Kidney glomerular epithelial cell (primary cell): ENCODE measurements around the gene ADGRE3.
A peak's percentile ranks its signal among the peaks of the same experiment; 100 is the strongest.

Experiments used
- DNase-seq: peaks from one replicate; lab custom pipeline; 2025; lab: John Stamatoyannopoulos, UW

ADGRE3 gene, protein sequence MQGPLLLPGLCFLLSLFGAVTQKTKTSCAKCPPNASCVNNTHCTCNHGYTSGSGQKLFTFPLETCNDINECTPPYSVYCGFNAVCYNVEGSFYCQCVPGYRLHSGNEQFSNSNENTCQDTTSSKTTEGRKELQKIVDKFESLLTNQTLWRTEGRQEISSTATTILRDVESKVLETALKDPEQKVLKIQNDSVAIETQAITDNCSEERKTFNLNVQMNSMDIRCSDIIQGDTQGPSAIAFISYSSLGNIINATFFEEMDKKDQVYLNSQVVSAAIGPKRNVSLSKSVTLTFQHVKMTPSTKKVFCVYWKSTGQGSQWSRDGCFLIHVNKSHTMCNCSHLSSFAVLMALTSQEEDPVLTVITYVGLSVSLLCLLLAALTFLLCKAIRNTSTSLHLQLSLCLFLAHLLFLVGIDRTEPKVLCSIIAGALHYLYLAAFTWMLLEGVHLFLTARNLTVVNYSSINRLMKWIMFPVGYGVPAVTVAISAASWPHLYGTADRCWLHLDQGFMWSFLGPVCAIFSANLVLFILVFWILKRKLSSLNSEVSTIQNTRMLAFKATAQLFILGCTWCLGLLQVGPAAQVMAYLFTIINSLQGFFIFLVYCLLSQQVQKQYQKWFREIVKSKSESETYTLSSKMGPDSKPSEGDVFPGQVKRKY

GRCh38 chr19:14674764-14675163, at the start of gene ADGRE3:
ADGRE3 (minus strand) TSS chr19:14674844; CDS start chr19:14674770, 74 bp downstream.
- no peak for DNase-seq

GRCh38 chr19:14722127-14722526, 47.5 kb upstream of the ADGRE3 start:
- DNase-seq: no peak

GRCh38 chr19:14719162-14719561, 44.5 kb upstream of the ADGRE3 start:
- DNase-seq: no peak

GRCh38 chr19:14718522-14719116, 44.0 kb upstream of the ADGRE3 start:
- DNase-seq: no peak

- DNase-seq: no peak
These were observed 41.2 kb upstream of the ADGRE3 start for GRCh38 chr19:14715841-14716240.

- no peak for DNase-seq
These were observed 29.8 kb upstream of the ADGRE3 start for GRCh38 chr19:14704450-14704849.

DNA sequence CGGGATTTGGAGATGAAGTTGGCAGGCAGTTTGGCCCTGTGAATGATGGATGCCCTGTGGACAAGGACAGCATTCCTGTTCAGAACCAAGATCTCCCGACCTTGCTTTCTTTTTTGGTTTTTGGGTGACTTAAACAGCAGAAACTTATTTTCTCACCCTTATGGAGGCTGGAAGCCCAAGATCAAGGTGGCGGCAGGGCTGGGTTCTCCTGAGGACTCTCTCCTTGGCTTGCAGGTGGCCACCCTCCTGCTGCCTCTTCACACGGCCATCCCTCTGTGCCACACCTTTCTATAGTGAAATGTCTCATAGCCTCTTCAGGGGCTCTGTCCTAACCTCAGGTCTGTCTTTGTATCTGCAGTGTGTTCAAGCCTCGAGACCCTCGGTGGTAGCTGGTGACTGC, 29.2 kb upstream of the ADGRE3 start:
- no peak for DNase-seq

- no peak for DNase-seq
These were observed 26.2 kb upstream of the ADGRE3 start for GRCh38 chr19:14700711-14701375.

GRCh38 chr19:14699641-14700040, 25.0 kb upstream of the ADGRE3 start:
- no peak for DNase-seq

DNA sequence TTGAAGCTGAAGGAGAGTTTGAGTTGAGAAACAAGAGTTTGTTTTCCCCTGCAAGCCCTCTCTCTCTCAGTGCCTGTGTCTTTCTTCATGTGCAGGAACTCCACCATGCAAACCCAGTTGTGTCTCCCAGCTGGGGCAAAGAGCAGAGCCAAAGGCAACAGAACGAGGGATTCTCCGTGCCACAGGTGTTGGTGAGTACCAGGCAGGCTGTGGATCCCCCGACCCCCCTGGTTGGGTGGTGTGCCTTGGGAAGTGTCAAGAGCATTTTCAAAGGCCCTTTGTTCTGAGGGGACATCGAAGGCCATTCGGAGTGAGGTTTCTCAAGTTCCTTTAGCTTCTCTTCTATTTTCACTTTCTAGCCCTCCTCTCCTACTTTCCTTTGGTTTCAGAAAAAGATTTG, 20.8 kb upstream of the ADGRE3 start:
- no peak for DNase-seq

DNA sequence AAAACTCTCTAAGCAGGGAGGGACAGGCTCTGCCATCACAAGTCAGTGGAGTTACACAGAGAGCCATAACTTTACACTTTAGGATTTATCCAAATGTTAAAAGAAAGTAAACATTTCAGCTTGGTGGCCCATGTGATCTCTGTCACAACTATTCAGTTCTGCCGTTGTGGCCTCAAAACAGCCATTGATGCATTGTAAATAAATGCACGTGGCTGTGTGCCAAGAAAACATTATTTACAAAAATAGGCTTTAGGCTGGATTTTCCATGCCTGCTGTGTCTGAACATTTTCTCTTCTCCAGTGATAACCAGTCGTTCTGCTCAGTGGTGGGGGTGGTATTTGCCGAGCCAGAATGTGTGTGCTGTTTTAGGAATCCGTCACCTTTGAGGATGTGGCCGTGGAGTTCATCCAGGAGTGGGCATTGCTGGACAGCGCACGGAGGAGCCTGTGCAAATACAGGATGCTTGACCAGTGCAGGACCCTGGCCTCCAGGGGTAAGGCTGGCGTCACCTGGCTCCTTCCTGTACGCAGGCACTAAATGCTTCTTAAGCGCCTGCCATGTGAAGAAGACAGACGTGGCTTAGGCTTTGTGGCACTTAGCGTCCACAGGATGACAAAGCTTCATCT, 20.1 kb upstream of the ADGRE3 start:
- no peak for DNase-seq

- peak; percentile 73 for DNase-seq
These were observed 15.2 kb upstream of the ADGRE3 start, which contains the start of gene ZNF333 for GRCh38 chr19:14689598-14690503. ZNF333 (plus strand) TSS chr19:14690048; CDS start chr19:14693492, 3,444 bp downstream.

DNA sequence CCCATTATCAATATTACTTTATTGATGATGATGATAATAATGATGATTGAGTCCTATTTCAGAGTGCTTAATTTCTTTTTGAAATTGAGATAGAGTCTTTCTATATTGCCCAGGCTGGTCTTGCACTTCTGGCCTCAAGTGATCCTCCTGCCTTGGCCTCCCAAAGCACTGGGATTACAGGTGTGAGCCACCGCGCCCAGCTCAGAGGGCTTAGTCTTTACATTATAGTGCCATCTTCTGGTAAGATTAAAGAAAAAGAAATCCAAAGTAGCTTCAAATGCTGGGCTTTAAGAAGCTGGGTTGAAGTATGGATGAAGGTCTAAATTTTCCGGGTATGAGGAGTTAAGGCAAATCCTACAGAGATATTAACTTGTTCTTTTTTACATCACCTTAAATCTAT, 11.8 kb upstream of the ADGRE3 start:
- peak; percentile 14 for DNase-seq

GRCh38 chr19:14683439-14683838, 8.8 kb upstream of the ADGRE3 start:
- DNase-seq: no peak

- DNase-seq: no peak
These were observed 7.4 kb upstream of the ADGRE3 start for GRCh38 chr19:14682084-14682483.

- DNase-seq: no peak
These were observed 3.6 kb upstream of the ADGRE3 start for GRCh38 chr19:14678199-14678598.

- DNase-seq: no peak
These were observed 2.8 kb upstream of the ADGRE3 start for GRCh38 chr19:14677464-14677863.

DNA sequence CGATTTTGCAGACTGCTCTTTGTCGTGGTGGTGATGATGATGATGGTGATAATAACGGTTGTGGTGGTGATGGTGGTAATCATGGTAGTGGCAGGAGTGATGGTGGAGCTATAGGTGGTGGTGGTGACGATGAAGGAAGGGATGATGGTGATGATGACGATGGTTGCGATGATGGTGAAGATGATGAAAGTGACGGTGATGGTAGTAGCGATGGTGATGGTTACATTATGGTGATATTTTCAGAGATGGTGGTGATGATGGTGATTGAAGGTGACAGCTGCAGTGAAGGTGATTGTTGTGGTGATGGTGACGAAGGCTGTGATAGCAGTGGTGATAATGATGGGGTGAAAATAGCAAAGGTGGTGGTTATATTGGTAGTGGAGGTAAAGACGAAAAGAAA, 2.1 kb upstream of the ADGRE3 start:
- DNase-seq: no peak

DNA sequence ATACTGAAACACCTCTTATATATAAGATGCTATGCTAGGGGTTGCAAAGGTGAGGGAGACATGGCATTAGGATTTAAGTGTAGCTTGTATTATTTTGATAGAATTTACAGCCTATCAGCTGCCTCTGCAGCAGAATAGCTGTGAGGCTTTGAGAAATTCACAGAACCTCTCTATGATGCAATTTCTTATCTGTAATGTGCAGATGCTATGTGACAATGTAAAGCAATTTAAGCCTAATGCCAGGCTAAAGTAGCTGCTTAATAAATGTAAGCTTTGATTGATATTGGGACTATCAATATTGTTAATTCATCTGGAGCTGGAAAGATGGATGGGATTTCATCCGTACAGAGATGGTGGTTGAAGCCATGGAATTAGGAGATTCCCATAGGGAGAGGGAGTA, 1.6 kb downstream of the ADGRE3 start:
- DNase-seq: no peak

DNA sequence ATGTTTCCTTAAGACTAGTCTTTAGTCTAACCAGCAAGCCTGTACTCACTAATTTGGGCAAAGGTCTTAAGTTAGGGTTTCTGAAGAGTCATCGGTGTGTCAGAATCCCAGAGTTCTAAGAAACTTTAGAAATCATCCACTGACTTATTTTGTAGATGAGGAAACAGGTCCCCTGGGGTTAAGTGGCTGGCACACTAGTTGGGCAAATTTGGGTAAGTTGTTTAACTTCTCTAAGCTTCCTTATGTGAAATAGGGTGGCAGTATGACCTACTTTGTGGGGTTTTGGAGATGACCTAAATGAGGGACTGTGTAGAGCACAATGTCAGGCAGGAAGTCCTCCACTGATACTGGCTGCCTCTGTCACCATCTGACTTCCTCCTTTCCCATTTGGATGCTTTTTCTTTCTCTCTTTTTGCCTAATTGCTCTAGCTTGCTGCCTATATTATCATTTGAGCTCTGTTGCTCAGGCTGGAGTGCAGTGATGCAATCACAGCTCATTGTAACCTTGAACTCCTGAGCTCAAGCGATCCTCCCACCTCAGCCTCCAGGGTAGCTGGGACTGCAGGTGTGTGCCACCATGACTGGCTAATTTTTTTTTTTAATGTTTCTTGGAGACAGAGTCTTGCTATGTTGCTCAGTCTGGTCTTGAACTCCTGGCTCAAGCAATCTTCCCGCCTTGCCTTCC, 2.3 kb downstream of the ADGRE3 start:
- no peak for DNase-seq
